Spleen (tissue), 11 donors: ENCODE data around the gene TIPRL. TPM values are rescaled to one million over a fixed set of nuclear protein-coding genes. Genes with fewer than 3 reads are reported as not detected.

ENCODE experiments used
- DNase-seq: peaks from one replicate; pipeline ENCODE4 v3.0.0-alpha.2; 2020
- H3K27ac ChIP-seq, 8 donors: fragments of 200-600 bp; sonication (generic) in 7 of 8; 1 replicate in 4 of 8; 2 replicates in 4 of 8; pipeline versions ENCODE4 v1.5.0 to v1.8.0; 2016 to 2021; ENCODE audit warnings: inconsistent platforms in 4 of 8, mild to moderate bottlenecking in 4 of 8, moderate library complexity in 1 of 8
- H3K27me3 ChIP-seq, 7 donors: fragments of 200-600 bp; sonication (generic) in 6 of 7; replicated peaks in 1 of 7; 1 replicate in 4 of 7; 2 replicates in 3 of 7; pipeline versions ENCODE4 v1.5.0 to v1.8.0; 2016 to 2021; ENCODE audit warnings: inconsistent platforms in 3 of 7, mild to moderate bottlenecking in 1 of 7
- H3K36me3 ChIP-seq, 6 donors: fragments of 200-600 bp; sonication (generic) in 5 of 6; 1 replicate in 4 of 6; 2 replicates in 2 of 6; pipeline versions ENCODE4 v1.5.0 to v1.8.0; 2016 to 2021; ENCODE audit warnings: inconsistent platforms in 2 of 6
- H3K4me1 ChIP-seq, 6 donors: fragments of 200-600 bp; sonication (generic) in 5 of 6; 1 replicate in 3 of 6; 2 replicates in 3 of 6; pipeline versions ENCODE4 v1.5.0 to v1.8.0; 2016 to 2021; ENCODE audit warnings: inconsistent platforms in 3 of 6
- H3K4me3 ChIP-seq, 8 donors: fragments of 200-600 bp; sonication (generic) in 7 of 8; 1 replicate in 4 of 8; 2 replicates in 4 of 8; pipeline versions ENCODE4 v1.5.0 to v1.8.0; 2016 to 2021; ENCODE audit warnings: inconsistent platforms in 4 of 8, mild to moderate bottlenecking in 4 of 8, moderate library complexity in 2 of 8
- H3K9me3 ChIP-seq, 8 donors: fragments of 200-600 bp; sonication (generic) in 7 of 8; 1 replicate in 4 of 8; 2 replicates in 4 of 8; pipeline versions ENCODE4 v1.5.0 to v1.8.0; 2016 to 2021; ENCODE audit warnings: inconsistent platforms in 4 of 8
- CTCF ChIP-seq, 11 experiments: fragments of 200-600 bp in 7 of 11; fragments of 450-650 bp in 4 of 11; sonication (generic) in 4 of 11; IDR thresholded peaks in 8 of 11; conservative IDR thresholded peaks in 3 of 11; 1 replicate in 7 of 11; 2 replicates in 4 of 11; pipeline versions ENCODE4 v1.4.0 to v1.8.0; 2016 to 2021; ENCODE audit warnings: antibody characterized with exemption in 11 of 11, inconsistent platforms in 4 of 11, mild to moderate bottlenecking in 1 of 11
- POLR2A ChIP-seq, 3 donors: fragments of 450-650 bp; IDR thresholded peaks; one replicate each; pipeline ENCODE4 v1.5.1; 2017; ENCODE audit warnings: antibody characterized with exemption in 3 of 3, mild to moderate bottlenecking in 1 of 3
- POLR2AphosphoS5 ChIP-seq, 3 donors: sonication (generic); formaldehyde crosslinking; IDR thresholded peaks; one replicate each; pipeline ENCODE4 v1.5.1; 2017; ENCODE audit warnings: antibody characterized with exemption in 3 of 3
- WGBS, 5 donors: extraction: QIAGEN DNeasy Blood & Tissue Kit in 3 of 5; methylation state at CpG; one replicate each; pipeline versions ENCODE4 v1.1.5 to v1.1.7; 2013 to 2018; 5-methylcytosine and 5-hydroxymethylcytosine counted together
- intact Hi-C: fragments of 100-400 bp; cut with DNase I; formaldehyde crosslinking; loops from one replicate; pipeline ENCODE4 v1.15.0; 2023; ENCODE audit warnings: low total_unique reads
- polyA plus RNA-seq, 3 donors: library from polyadenylated mRNA; stranded (reverse); fragments of 200-250 nt; gene quantifications; one replicate each; pipeline ENCODE4 v1.2.1, GENCODE V29; 2013
- total RNA-seq, 7 donors: library from RNA; depleted of rRNA in 3 of 7; stranded (reverse); fragments of >200 nt in 3 of 7; fragmentation: NEBNext Ultra II Directional in 4 of 7; extraction: Animal tissue kit (Norgen Biotek cat#: 25700) in 4 of 7; gene quantifications; one replicate each; pipeline versions ENCODE4 v1.1.0 to v1.2.1, GENCODE V29; 2016 to 2021
- donor health status: healthy with polysubstance abuse.
- donor health status: DM: no; HTN: no; CAD: no; lungs with moderate emphysema.
- donor health status: DM: no; HTN: no; CAD: no.
- donor health status: Bipolar disorder and iron deficiency.
- donor health status: healthy.
- donor health status: DM: no; HTN: no; CAD: no.
- donor health status: DM: yes; HTN: yes; CAD: no.

Gene TIPRL
- total and polyA plus RNA-seq, 10 donors = 10.1 to 26.3 (median 17.5) TPM

- no peak for DNase-seq
- intact Hi-C loops = loop anchor here (5.0 kb wide), 1 partner anchor 43 kb away; no protein-coding TSS in a partner anchor
- Histone ChIP-seq H3K27me3 (no peaks in the 10 kb centered on the region), H3K27ac (peak overlapping the region in 4 of 8 donors; percentile 91 to 94 (median 92)), H3K36me3 (peaks cover 0 to 10% (median 0%) of the 10 kb centered on the region in 6 donors), H3K4me1 (peaks cover 19 to 53% (median 46%) of the 10 kb centered on the region in 6 donors), H3K9me3 (no peaks in the 10 kb centered on the region), H3K4me3 (peak overlapping the region in 6 of 8 donors; percentile 77 to 97 (median 93))
- TF ChIP-seq POLR2A (IDR thresholded peaks at IDR 0.05) (no peak), CTCF (IDR thresholded peaks at IDR 0.05 in 8 of 11, conservative IDR thresholded peaks at IDR 0.05 in 3 of 11) (no peak), POLR2AphosphoS5 (IDR thresholded peaks at IDR 0.05) (no peak)
- WGBS, 5 donors = 86 to 96% (median 92%) methylated on average over 3 of the region's 3 CpGs
Observed at GRCh38 chr1:168224991-168225390, 46.2 kb downstream of the TIPRL start.

GRCh38 chr1:168225476-168226190 lies 46.9 kb downstream of the TIPRL start, which contains the start of gene SFT2D2:
TSS of gene SFT2D2 (plus strand) at chr1:168226004. CDS start at chr1:168226080, 76 bp downstream.
- H3K27me3 ChIP-seq = no peaks in the 10 kb centered on the region
- TF ChIP-seq CTCF (IDR thresholded peaks at IDR 0.05 in 8 of 11, conservative IDR thresholded peaks at IDR 0.05 in 3 of 11) (no peak), POLR2A (IDR thresholded peaks at IDR 0.05) (peak in 1 of 3 donors; percentile 62), POLR2AphosphoS5 (IDR thresholded peaks at IDR 0.05) (peak; percentile 90 to 92 (median 91))
- no peaks in the 10 kb centered on the region for H3K9me3 ChIP-seq
- WGBS, 5 donors = 1 to 3% (median 2%) methylated on average over 21 to 58 of the region's 58 CpGs
- intact Hi-C loops = loop anchor here (5.0 kb wide), 1 partner anchor 43 kb away; no protein-coding TSS in a partner anchor
- peak within 1 kb of the TSS; percentile 77 to 98 (median 93) for H3K4me3 ChIP-seq
- H3K36me3 ChIP-seq = peaks cover 0 to 16% (median 0%) of the 10 kb centered on the region in 6 donors
- peak within 1 kb of the TSS; percentile 81 to 94 (median 92) for H3K27ac ChIP-seq
- DNase-seq = peak; percentile 96
- peaks cover 19 to 59% (median 52%) of the 10 kb centered on the region in 6 donors for H3K4me1 ChIP-seq

GRCh38 chr1:168227620-168228019 lies 48.9 kb downstream of the TIPRL start:
- intact Hi-C loops = loop anchor here (5.0 kb wide), 1 partner anchor 45 kb away; no protein-coding TSS in a partner anchor
- H3K4me3 ChIP-seq = peak overlapping the region in 6 of 8 donors; percentile 77 to 97 (median 93)
- 48 to 67% (median 62%) methylated on average over 7 of the region's 7 CpGs for WGBS, 5 donors
- H3K27me3 ChIP-seq = no peaks in the 10 kb centered on the region
- H3K27ac ChIP-seq = peak overlapping the region in 7 of 8 donors; percentile 85 to 94 (median 92)
- H3K4me1 ChIP-seq = peaks cover 22 to 78% (median 59%) of the 10 kb centered on the region in 6 donors
- no peak for DNase-seq
- no peaks in the 10 kb centered on the region for H3K9me3 ChIP-seq
- TF ChIP-seq POLR2AphosphoS5 (IDR thresholded peaks at IDR 0.05) = no peak
- TF ChIP-seq CTCF (IDR thresholded peaks at IDR 0.05 in 8 of 11, conservative IDR thresholded peaks at IDR 0.05 in 3 of 11) = no peak
- TF ChIP-seq POLR2A (IDR thresholded peaks at IDR 0.05) = no peak
- peaks cover 2 to 36% (median 13%) of the 10 kb centered on the region in 6 donors for H3K36me3 ChIP-seq

GRCh38 chr1:168229893-168230292 lies 51.1 kb downstream of the TIPRL start:
- no peaks in the 10 kb centered on the region for H3K27me3 ChIP-seq
- no peak for DNase-seq
- H3K27ac ChIP-seq = peak overlapping the region in 3 of 8 donors; percentile 91 to 94 (median 94)
- H3K4me3 ChIP-seq = no peak overlapping the region
- no peak for TF ChIP-seq POLR2AphosphoS5 (IDR thresholded peaks at IDR 0.05)
- TF ChIP-seq CTCF (IDR thresholded peaks at IDR 0.05 in 8 of 11, conservative IDR thresholded peaks at IDR 0.05 in 3 of 11) = no peak
- TF ChIP-seq POLR2A (IDR thresholded peaks at IDR 0.05) = no peak
- no peaks in the 10 kb centered on the region for H3K9me3 ChIP-seq
- H3K4me1 ChIP-seq = peaks cover 22 to 81% (median 56%) of the 10 kb centered on the region in 6 donors
- 95 to 99% (median 97%) methylated on average over 4 of the region's 4 CpGs for WGBS, 5 donors
- H3K36me3 ChIP-seq = peaks cover 2 to 59% (median 34%) of the 10 kb centered on the region in 6 donors
- intact Hi-C loops = loop anchor here (5.0 kb wide), 1 partner anchor 48 kb away; no protein-coding TSS in a partner anchor
